22Rv1 (cell line): Measurements from ENCODE around the gene HCFC1R1.

Experiments
- CTCF ChIP-seq: fragments of 450-650 bp; IDR thresholded peaks from 2 replicates; pipeline ENCODE4 v1.5.1; 2017; ENCODE audit warnings: mild to moderate bottlenecking
- ZFX ChIP-seq: fragments of 450-650 bp; IDR thresholded peaks from 2 replicates; pipeline ENCODE4 v1.6.1; 2017; ENCODE audit warnings: antibody characterized with exemption, borderline replicate concordance

GRCh38 chr16:3051009-3051408, 27.3 kb upstream of the HCFC1R1 start:
- TF ChIP-seq CTCF = no peak
- no peak for TF ChIP-seq ZFX
